GM12875 (cell line): Measurements from ENCODE around the gene ZFYVE28.

Experiments used
- H3K4me3 ChIP-seq: one replicate; pipeline ENCODE4 v1.5.1; 2011; ENCODE audit warnings: low read depth, low read length, control low read depth
- TF ChIP-seq, protein P1 (sequence below): IDR thresholded peaks from 2 replicates; pipeline ENCODE4 v1.5.1; 2011; ENCODE audit warnings: low read depth, mild to moderate bottlenecking, control low read depth, inconsistent platforms, low read length, moderate library complexity, borderline replicate concordance; ENCODE audit not compliant: insufficient read depth

ZFYVE28 gene

DNA sequence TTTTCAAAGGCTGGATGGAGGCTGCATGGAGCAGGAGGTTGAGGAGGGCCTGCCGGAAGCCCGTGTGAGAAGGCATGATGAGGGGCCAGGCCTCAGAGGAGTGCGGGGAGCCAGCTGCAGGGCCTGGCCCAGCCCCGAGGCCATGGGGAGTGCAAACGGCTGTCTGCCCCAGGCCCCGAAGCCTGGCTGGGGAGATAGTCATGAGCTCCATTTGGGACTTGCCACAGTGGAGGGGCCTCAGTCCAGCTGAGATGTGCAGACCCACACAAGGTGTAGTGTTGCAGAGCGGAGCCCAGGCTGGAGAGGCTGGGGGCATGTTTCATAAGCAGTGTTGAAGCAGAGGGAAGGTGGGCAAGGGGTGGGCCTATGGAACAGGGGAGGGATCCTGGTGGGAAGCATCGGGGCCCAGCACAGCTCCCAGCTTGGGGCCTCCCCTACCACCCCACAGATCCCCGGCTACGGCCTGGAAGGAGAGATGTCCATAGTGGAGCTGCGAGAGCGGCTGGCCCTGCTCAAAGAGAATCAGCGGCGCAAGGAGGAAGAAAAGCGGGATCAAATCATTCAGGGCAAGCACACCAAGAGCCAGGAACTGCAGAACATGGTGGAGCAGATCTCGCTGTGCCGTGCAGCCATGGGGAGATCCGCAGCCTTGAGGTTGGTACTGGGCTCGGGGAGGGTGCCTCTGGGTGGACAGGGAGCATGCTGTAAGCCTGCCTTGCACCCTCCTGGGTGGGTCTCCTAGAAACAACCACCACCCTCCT is 41.3 kb upstream of the ZFYVE28 start:
- H3K4me3 ChIP-seq: no peak overlapping the region
- TF ChIP-seq, protein P1, sequence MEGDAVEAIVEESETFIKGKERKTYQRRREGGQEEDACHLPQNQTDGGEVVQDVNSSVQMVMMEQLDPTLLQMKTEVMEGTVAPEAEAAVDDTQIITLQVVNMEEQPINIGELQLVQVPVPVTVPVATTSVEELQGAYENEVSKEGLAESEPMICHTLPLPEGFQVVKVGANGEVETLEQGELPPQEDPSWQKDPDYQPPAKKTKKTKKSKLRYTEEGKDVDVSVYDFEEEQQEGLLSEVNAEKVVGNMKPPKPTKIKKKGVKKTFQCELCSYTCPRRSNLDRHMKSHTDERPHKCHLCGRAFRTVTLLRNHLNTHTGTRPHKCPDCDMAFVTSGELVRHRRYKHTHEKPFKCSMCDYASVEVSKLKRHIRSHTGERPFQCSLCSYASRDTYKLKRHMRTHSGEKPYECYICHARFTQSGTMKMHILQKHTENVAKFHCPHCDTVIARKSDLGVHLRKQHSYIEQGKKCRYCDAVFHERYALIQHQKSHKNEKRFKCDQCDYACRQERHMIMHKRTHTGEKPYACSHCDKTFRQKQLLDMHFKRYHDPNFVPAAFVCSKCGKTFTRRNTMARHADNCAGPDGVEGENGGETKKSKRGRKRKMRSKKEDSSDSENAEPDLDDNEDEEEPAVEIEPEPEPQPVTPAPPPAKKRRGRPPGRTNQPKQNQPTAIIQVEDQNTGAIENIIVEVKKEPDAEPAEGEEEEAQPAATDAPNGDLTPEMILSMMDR: no peak

DNA sequence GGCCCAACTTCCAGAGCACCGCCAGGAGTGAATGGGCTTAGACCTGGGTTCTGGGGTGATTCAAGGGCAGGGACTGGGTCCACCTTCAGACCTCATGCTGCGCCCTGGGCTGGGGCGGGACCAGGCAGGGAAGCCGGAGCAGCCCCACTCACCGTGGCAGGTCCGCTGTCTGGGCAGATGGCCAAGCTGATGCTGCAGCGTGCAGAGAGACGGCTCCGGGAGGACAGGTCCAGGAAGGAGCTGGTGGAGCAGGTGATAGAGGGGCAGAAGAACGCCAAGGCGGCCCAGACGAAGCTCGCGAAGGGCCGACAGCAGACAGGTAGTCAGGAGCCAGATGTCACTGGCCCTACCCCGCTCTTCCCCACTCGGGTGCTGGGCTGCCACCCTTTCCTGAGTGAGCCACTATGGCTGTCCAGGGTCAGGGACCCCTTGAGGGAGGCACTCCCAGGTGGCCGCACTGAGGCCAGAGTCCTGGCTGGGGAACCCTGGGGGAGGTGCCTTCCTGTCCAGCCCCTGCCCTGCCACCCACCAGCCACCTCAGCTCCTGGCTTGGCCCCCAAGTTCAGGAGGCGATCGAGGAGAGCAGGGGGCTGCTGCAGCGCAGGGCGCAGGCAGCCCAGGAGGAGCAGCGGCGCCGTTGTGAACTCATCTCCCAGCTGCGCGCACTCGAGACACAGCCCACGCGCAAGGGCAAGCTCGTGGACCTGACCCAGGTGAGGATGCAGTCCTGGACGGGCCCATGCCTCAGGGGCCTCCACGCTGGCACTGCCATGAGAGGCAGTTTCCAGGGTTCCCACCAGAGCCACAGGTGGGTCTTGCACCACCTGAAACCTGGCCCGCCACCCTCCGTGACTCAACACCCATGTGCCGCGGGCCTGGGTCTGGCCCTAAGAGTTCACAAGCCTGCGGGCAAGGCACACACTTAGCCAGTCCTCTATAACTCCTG is 40.4 kb upstream of the ZFYVE28 start:
- TF ChIP-seq, protein P1: no peak

DNA sequence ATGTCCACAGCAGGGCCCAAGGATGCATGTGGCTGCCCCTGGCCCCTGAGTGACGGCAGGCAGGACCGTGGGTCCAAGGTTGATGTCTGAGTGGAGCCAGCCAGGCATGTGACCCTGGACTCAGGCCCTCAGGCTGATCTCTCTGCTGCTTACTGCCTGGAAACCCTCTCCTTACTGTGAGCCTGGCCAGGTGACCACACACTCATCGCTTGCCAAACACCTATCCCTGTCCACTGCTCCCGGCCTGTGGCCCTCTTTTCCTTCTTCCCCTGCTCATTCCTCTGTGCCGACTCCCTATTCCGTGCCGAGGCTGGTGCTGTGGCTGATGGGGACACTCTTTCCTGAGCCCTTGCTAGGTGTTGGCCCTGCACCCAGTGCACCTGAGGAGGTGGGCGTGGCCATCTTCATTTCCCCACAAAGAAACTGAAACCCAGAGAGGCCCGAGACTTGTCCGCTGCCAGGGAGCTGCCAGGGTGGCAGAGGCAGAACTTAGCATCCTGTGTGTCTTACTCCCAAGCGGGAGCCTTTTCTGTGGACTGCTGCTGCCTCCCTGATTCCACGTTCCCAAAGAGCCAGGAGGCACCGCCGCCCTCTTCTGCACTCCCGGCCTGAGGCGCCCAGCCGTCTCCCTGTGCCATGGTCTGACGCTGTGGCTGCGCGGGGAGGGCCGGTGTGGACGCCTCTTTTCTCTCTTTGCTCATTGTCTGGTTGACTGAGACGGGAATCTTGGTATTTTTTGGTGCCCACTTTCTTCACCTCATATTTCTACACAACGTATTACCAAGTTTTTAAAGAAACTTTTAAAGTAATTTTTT is 39.2 kb upstream of the ZFYVE28 start:
- no peak overlapping the region for H3K4me3 ChIP-seq
- TF ChIP-seq, protein P1: no peak

More for the DNA sequence above, 40.4 kb upstream of the ZFYVE28 start:
- no peak overlapping the region for H3K4me3 ChIP-seq

DNA sequence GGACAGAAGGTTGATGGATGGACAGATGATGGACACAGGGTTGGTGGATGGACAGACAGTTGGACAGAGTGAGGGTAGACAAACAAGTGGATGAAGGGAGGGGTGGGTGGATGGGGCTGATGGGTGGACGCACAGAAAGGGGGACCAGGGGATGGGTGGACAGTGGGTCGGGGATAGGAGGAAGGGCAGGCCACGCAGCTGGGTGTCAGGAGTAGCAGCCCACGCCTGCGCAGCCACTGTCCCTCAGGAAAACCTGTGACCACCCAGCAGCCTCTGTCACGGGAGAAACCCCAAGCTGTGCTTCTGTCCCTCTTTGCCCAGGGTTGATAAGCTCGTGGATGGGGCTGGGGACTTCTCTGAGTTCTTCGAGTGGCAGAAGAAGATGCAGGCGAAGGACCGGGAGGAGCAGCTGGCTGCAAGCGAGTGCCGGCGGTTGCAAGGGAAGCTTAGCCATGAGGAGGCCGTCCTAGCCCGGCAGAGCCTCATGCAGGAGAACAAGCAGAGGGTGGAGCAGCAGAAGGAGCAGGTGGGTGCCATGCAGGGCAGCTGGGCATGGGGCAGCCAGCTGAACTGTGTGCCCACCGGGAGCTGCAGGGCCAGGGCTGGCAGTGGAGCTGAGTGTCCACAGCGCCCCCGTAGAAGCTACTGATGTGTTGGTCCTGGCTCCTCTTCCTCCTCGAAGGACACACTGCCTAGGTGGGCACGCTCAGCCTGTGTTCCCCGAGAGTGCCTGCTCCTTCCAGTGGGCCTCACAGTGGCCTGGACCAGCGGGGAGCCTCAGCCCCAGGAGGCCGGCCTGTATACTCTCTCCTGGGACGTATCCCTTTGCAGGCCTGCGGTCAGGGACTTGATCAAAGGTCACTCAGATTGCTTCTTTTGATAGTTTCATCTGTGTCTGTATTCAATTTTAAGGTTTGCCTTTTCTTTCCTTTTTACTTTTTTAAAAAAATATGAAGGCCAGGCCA is 33.7 kb upstream of the ZFYVE28 start:
- H3K4me3 ChIP-seq: no peak overlapping the region
- TF ChIP-seq, protein P1: no peak

DNA sequence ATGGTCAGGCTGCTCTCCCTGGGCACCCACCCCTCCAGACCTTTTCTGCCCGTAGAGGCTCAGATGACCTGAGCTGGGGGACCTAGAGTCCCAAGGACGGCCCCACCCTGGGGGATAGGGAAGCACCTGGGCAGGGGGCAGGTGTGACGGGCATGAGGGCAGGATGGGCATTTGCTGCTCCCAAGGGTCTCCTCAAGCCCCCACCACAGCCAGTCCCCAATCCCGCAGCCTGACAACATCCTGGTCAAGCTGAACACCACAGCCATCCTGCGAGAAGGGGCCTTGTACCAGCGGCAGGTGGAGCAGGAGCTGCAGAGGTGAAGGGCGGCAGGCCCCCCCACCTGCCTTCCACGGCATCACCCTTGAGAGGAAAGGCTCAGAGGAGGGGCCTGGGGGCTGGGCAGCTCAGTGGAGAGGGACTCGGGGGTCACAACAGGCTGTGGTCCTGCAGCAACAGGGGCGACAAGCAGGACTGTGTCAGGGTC is 32.6 kb upstream of the ZFYVE28 start:
- TF ChIP-seq, protein P1: no peak
- no peak overlapping the region for H3K4me3 ChIP-seq
